GM18861 (cell line): Measurements from ENCODE around the gene GRID2.

Experiments
- ATAC-seq: cut with Tn5 transposase; IDR thresholded peaks from one replicate; pipeline ENCODE4 v1.9.1; 2021; ENCODE audit not compliant: unreplicated experiment

The GRID2 gene

DNA sequence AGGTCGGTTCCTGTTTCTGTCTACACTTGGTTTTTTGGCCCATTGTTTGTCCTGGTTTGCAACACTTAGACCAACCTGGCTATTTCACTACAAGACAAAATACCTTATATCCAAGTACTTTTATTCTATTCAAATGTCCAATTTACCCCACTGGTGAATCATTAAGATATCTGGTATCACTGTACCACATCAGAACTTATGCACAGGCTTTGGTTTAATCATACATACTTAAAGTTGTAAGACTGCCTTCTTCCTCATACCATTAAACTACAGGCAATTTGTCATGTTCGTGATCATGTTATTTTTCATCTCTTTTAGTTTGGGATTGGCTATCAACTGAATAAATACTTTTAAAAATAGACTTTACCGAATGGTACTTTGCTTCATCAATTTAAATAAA, 1471.8 kb downstream of the GRID2 start:
- ATAC-seq, result no peak

DNA sequence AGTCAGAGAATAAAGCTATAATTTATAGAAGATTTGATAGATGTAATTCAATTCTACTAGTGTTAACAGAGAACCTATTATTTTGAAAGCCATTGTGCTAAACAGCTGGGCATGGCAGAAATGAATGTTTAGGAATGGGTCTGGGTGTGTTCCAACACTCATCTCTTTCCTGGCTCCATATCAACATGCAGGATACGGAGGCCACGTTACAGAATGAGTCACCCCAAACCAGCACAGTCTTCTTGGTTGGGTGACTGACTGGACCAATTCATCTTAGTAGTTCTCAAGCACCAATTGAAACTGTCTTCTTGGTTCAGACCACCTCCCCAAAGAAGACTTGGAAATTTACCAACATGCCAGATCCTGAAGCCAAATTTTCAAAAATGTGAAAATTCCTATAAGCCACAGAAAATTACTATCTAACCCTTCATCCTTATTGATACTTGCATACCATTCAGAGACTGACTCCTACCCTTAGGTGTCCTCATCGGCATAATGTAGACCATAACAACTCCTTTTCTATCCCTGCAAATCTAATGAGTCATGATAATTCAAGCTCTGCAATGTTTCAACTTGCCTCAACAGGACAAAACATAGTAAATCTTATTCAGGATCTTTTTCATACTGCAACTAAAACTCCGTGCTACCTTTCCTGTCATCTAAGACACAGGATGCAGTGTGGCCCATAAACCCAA, 1472.8 kb downstream of the GRID2 start:
- no peak for ATAC-seq

DNA sequence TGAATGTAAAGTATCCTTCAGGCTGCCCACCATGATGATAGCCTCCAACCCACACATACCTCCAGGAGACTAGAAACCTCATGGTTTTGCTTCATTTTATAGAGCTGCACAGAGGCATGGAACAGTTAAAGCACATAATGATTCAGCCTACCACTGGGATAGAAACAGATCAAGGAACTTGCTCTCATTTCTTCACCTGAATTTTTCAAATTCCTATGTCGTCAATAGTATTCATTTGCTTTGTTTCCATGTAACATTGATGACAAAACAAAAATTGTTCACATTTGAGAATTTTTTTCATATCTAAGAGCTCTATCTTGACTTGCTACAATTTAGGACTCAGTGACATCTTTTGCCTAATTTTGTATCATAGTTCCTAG, 1473.3 kb downstream of the GRID2 start:
- ATAC-seq, result no peak

DNA sequence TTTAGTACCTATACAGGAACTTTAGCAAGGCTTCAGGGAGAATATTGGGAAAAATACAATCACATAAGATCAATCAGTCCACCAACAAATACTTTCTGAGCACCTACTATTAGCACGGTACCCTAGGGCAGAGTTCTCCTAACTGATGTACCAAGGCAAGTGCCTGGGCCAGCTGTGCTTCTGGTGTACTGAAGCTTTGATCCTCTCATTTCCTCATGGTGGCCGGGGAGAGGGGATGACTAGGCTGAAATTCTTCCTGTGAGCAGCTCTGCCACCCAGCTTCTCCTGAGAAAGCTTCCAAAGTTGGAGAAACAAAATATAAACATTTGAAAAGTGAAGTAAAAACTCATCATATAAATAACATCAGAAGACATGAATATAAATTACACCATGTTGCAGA, 1475.5 kb downstream of the GRID2 start:
- no peak for ATAC-seq

DNA sequence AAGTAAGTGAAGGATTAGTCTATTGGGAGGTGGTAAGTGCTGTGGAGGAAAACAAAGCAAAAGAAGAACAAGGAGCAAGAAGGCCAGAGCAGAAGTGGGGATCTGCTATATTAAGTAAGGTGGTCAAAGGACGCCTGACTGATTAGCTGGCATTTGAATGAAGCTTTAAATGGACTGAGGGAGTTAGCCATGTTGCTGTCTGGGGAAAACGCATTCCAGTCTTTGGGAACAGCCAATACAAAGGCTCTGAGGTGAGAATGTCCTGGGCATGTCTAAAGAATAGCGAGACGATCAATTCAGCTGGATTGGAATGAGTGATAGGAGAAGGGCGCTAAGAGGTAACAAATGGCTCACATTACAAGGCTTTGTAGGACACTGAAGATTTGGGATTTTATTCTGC, 1476.3 kb downstream of the GRID2 start:
- ATAC-seq, result no peak

DNA sequence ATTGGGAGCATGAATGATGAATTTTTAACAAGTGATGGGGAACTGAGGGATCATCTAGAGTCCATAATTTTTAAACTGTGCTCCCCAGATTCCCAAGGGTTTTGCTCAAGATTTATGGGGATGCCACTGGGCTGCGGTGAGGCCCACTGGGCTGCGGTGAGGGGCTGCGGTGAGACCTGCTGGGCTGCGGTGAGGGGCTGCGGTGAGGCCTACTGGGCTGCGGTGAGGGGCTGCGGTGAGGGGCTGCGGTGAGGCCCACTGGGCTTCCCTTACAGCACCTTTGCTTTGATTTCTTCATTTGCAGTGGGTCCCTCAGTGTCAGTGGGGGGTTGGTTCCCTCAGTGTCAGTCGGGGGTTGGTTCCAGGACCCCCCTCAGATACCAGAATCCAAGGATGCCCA, 1477.4 kb downstream of the GRID2 start:
- ATAC-seq, result no peak

DNA sequence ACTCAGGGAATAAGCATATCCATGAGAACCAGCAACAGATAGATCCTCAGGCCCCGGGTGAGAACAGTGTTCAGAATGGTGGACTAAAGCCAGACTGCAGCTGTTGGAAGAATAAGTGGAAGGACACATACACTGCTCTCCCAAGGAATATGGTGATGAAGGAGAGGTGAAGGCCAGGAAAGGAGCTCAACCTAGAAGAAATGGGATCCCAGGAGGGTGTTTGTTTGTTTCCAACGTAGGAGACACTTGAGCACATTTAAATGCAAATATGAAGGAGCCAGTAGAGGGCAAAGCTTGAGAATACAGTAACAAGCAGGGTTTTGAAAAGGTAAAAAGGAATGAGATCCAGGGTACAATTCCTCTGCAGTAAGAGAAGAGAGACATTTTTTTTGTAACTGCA, 1482.4 kb downstream of the GRID2 start:
- ATAC-seq, result no peak

DNA sequence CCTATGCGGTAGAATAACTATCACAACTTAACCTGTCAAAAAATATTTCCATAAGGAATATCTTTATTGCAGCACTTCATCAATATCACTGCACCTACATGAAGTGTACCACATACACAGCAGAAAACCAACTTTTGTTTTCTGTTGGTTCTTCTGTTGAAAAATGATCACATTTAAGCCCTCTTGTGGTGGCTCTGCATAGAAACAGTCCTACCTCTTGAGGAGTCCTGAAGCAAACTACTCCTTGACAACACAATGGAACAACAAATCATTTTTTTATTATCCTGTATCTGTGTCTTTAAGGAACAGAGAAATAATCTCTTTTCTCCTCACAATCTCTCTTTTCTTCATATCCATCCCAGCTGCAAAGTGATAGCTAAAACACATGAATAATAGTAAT, 1484.9 kb downstream of the GRID2 start:
- ATAC-seq, result peak; percentile 46

DNA sequence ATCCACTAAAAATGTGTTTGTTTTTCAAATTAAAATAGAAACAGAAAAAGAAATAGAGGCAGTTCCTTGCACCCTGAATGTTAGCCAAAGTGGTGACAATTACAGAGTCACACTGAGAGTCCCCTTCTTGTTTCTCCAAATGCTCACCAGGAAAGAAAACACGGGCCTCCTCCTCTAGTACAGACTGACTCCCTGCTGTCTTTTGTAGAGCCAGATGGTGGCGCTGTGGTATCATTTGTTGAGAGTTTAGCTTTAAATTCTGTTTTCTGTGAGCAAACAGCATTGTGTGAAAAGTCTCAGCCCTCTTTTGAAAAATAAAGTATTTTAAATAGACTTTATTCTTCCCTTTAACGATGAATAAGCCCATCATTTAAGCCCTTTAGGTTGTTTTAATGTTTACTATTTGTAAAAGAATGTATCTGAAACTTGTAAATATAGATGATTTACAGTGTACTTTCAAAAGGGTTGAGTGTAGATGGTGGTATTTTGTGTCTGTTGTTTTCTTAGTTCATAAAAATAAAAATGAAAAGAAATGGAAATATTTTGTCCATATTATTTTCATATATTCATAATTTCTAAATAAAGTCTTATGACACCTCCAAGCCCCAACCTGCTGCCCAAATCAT, 1487.9 kb downstream of the GRID2 start:
- ATAC-seq, result peak; percentile 79

DNA sequence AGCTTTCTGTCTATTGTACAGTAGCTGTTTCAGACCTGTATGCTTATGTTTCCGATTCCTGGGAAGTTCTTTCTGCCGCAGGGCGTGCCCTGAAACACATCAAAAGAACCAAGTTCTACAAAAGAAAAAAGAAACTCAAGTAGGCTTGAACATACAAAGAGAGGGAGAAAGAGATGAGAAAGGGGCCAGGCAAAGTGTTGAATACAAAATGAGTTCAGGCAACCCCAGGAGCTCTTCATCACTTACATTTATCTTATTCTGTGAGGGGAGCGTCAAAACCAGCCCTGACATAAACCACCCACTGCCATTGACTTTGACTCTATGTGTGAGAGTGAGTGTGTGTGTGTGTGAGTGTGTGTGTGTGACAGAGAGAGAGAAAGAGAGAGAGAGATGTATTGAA, 1498.3 kb downstream of the GRID2 start:
- no peak for ATAC-seq

DNA sequence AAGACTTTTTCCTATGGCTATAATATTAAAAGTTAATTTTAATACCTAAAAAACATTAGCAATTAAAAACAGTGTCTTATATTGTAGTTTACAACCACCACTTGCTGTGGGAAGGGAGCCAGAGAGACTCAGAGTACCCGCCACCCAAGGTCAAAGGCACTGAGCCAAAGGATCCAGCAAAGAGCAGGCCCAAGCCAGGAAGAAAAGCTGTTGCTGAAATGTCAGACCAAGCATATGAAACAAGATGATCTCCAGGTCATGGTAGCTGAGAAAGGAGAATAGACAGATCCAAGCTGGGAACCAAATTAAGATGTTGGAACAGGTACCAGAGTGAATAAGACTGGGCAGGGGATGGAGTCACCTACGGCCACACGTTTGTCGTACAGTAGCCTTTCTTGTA, 1506.0 kb downstream of the GRID2 start:
- ATAC-seq, result no peak

DNA sequence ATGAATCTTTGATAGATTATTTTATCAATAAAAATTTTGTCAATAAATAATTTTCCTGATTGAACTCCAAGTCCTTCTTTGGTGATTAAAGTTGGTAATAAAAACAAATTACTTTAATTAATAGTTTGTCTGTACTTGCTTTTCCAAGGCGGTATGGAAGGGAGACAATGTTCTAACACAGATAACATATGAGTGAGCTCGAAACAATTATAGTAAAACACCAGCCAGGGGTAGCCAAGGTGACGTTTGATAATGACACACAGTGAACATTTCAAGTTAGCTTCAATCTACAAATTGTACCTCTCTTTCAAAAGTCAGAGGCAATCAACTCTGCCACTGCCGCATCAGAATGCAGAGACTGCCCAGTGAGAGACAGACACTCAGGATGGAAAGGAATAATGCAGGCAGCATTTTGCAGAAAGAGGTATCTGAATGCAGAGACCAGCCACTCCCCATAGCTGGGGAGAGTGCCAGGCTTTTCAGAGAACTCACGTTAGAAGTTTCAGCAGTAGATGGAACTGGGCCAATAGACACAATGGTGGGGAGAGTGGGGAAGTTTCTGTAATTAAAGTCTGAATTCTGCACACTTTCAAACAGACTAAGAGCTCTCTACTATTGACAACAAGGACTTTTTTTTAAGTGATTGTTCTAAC, 1506.7 kb downstream of the GRID2 start:
- ATAC-seq, result no peak

DNA sequence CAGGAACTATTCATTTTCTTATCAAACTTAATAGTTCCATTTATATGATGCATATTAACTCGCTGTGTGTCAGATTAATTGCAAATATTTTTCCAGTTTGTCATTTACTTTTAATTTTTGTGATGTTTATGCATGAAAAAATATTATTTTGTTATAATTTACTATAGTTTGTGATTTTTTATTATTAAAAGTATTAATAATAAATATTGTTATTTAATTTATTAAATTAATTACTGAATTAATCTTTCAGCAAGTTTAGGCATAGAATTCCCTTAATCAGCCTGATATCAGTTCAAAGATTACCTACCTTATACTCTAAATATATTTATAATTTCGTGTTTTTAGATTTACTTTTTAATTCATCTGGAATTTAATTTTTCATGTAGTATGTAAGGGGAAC, 1509.3 kb downstream of the GRID2 start:
- no peak for ATAC-seq

DNA sequence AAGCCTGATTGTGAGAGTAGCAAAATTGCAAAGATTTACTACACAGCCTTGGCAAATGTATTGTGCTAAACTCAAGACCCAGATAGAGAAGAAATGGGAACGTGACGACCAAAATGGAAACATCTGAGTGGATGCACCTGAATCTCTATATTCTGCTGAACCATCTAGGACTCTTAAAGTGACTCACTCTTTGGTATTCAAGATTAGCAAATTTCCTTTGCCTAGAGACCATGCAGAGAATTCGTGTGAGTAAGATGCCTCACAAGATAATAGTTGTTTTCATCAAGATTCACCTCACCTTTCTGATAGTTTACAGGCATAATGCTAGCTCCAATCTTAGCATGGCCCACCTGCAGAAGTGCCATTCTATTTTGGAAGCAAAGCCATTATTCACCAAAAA, 1510.4 kb downstream of the GRID2 start:
- ATAC-seq, result no peak

DNA sequence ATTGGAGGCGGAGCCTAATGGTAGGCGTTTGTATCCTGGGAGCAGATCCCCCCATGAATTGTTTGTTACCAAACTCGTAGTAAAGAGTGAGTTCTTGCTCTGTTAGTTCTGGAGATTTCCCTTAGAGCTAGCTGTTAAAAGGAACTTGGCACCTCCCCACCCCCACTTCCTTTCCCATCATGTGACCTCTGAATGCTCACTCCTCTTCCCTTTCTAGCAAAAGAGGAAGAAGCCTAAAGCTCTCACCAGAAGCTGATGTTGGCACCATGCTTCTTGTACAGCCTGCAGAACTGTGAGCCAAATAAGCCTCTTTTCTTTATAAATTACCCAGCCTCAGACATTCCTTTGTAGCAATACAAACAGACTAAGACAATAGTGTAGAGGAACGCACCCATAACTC, 1511.0 kb downstream of the GRID2 start:
- peak; percentile 59 for ATAC-seq
